GM12865 (cell line): ENCODE measurements around the gene NIPAL4.

Experiments used
- DNase-seq: peaks from one replicate; pipeline ENCODE4 v3.0.0; 2010; ENCODE audit warnings: low read depth
- H3K4me3 ChIP-seq: 2 replicates; pipeline ENCODE4 v1.5.1; 2011; ENCODE audit warnings: mild to moderate bottlenecking, low read depth, low read length, control low read depth
- TF ChIP-seq, protein P1 (sequence below): IDR thresholded peaks from 2 replicates; pipeline ENCODE4 v1.5.1; 2011; ENCODE audit warnings: low read length, control low read depth, low read depth, inconsistent platforms; ENCODE audit not compliant: insufficient read depth; ENCODE audit errors: missing control alignments

Gene NIPAL4

DNA sequence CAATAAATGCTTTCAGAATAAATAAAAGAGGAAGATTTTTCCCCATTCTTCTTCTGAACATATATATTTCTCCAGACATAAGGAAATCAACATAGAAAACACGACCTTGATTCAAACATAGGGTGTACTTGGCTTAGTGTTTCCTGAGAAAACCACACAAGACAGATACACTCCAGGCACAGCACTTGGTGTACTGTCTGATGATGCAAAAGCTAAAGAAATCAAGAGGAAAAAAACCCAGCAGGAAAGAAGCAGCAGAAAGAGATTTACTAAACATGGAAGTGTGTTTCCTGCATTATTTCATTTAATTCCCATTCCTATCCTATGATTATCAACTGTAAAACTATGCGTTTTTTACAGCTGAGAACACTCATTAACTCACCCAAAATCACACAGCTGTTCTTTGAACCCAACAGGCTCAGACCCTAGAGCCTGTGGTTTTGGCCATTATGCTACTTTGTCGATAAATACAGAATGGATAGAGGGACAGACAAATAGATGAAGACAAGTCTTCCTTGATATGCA lies 46.1 kb downstream of the NIPAL4 start:
- no peak overlapping the region for H3K4me3 ChIP-seq
- no peak for DNase-seq
- TF ChIP-seq, protein P1, sequence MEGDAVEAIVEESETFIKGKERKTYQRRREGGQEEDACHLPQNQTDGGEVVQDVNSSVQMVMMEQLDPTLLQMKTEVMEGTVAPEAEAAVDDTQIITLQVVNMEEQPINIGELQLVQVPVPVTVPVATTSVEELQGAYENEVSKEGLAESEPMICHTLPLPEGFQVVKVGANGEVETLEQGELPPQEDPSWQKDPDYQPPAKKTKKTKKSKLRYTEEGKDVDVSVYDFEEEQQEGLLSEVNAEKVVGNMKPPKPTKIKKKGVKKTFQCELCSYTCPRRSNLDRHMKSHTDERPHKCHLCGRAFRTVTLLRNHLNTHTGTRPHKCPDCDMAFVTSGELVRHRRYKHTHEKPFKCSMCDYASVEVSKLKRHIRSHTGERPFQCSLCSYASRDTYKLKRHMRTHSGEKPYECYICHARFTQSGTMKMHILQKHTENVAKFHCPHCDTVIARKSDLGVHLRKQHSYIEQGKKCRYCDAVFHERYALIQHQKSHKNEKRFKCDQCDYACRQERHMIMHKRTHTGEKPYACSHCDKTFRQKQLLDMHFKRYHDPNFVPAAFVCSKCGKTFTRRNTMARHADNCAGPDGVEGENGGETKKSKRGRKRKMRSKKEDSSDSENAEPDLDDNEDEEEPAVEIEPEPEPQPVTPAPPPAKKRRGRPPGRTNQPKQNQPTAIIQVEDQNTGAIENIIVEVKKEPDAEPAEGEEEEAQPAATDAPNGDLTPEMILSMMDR = no peak

DNA sequence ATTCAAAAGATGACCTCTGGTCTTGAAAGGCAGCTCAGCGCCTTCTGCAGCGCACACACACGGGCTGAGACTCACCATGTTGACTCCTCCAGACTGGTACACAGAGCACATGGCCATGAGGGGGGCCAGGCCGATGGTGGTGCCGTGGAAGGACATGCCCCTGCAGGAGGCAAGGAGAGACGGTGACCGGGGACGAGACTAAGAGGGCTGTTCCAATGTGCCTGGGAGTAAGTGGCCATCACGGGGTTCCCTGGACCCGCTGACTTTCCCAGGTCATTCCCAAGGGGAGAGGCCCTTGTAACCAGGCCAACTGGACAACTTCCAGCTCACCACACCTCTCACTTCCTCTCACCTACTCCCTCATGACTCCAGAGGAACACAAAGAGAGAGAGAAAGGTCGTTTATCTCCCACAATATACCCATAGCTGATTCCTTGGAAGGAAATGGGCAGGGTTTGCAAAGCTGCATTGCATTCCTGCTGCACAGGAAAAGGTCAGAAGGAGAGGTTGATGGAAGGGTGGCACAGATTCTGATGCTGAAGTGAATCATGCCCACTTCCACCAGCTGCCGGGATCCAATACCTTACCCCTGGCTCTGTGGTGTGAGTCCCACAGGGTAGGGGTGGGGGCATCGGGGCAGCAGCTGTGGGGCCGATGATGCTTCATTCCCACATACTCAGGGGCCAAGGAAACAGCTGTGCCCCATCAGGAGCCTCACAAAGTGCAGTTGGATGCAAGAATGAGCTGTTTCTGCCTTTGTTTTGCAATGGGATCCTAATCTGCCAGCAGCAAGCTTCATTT lies 47.2 kb downstream of the NIPAL4 start:
- TF ChIP-seq, protein P1 = no peak
- no peak for DNase-seq

DNA sequence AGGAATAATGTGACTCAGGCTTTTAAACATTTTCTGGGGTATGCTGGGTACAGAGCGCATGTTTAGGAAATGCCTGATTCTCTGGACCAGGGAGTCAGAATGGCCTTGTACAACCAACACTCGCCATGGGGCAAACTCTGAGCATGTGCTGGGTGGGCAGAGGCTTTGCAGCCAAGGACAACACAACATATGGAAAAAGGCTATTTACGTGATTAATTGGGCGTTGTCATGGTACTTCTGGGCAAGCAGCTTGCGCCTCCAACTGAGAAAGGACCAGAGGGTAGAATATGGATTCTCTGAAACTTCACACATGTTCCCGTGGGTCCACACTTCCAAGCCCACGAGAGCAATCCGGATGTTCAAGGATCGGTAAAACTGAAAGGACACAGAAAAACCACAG lies 49.1 kb downstream of the NIPAL4 start:
- DNase-seq = no peak
- H3K4me3 ChIP-seq = no peak overlapping the region
- TF ChIP-seq, protein P1 = no peak

More for the DNA sequence above, 47.2 kb downstream of the NIPAL4 start:
- H3K4me3 ChIP-seq = no peak overlapping the region

DNA sequence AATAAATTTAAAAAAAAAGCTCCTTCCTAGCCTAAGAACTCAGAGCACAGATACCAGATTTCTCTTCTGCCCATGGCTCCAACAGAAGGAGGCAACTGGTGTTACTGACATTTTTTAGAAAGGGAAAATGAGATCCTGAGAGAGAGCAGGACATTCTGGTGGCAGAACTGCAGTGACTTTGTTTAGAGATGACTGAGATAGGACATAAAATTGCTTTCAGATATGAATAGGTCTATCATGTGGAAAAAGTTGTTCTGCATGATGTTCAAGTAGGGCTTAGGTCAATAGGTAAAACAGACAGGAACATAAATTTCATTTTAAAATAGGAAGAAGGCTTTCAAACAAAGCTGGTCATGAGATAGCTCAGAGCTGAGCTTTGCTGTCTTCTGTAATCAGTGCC lies 49.6 kb downstream of the NIPAL4 start:
- peak; percentile 61 for DNase-seq
- TF ChIP-seq, protein P1 = no peak
- H3K4me3 ChIP-seq = no peak overlapping the region

DNA sequence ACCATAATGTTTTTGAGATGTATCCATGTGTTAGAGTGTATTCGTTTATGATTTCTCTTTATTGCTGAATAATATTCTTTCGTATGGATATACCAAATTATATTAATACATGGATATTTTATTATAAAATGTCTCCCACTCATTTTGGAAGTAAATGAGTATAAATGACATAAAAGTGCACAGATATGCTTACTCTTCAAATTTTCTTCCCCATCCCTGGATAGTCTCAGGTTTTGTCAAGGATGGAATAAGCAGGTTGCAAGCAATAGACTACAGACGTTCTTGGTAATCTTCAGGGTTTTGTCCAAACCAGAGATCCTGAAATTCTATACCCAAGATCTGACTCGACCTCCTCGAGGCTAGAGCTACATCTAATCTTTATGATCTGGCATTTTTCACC lies 50.7 kb downstream of the NIPAL4 start:
- no peak overlapping the region for H3K4me3 ChIP-seq
- DNase-seq = no peak
- TF ChIP-seq, protein P1 = no peak

GRCh38 chr5:157511651-157512644 lies 51.9 kb downstream of the NIPAL4 start:
- TF ChIP-seq, protein P1 = no peak
- no peak for DNase-seq
- H3K4me3 ChIP-seq = no peak overlapping the region
